ENCODE results near the gene ZNF319.

DNA sequence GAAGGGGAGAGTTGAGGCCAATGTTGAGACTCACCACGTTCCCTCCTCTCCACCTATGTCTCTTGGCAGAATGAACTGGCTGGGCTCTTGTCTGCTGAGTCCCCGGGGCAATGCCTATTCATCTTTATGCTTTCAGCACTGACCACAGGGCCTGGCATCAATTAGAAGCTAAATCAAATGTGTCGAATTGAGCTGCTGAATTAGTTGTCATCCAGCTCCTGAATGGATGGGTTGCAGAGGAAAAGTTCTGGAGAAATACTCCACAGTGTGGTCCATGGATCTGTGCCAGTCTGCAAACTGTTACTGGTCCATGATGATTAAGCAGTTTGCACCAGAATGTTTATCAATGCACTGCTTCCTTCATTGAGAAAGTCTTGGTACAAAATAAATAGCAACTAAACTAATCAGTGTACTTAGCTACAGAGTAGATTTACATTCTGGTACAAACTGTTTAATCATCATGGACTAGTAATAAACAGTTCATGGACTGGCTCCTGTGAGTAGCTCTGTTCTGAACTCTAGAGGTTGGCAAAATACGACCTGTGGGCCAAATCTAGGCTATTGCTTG lies 34.2 kb downstream of the ZNF319 start:
- TF ChIP-seq YEATS4 (CRISPR knock-in tag; IDR thresholded peaks at IDR 0.05; ENCODE audit: borderline replicate concordance) (no peak), KLF15 (CRISPR knock-in tag; IDR thresholded peaks at IDR 0.05; ENCODE audit: borderline replicate concordance) (no peak), ZNF800 (CRISPR knock-in tag; IDR thresholded peaks at IDR 0.05) (no peak), CTCF (CRISPR knock-in tag; IDR thresholded peaks at IDR 0.05) (no peak), KDM1A (CRISPR knock-in tag; IDR thresholded peaks at IDR 0.05) (no peak)
- TF ChIP-seq, protein P1, sequence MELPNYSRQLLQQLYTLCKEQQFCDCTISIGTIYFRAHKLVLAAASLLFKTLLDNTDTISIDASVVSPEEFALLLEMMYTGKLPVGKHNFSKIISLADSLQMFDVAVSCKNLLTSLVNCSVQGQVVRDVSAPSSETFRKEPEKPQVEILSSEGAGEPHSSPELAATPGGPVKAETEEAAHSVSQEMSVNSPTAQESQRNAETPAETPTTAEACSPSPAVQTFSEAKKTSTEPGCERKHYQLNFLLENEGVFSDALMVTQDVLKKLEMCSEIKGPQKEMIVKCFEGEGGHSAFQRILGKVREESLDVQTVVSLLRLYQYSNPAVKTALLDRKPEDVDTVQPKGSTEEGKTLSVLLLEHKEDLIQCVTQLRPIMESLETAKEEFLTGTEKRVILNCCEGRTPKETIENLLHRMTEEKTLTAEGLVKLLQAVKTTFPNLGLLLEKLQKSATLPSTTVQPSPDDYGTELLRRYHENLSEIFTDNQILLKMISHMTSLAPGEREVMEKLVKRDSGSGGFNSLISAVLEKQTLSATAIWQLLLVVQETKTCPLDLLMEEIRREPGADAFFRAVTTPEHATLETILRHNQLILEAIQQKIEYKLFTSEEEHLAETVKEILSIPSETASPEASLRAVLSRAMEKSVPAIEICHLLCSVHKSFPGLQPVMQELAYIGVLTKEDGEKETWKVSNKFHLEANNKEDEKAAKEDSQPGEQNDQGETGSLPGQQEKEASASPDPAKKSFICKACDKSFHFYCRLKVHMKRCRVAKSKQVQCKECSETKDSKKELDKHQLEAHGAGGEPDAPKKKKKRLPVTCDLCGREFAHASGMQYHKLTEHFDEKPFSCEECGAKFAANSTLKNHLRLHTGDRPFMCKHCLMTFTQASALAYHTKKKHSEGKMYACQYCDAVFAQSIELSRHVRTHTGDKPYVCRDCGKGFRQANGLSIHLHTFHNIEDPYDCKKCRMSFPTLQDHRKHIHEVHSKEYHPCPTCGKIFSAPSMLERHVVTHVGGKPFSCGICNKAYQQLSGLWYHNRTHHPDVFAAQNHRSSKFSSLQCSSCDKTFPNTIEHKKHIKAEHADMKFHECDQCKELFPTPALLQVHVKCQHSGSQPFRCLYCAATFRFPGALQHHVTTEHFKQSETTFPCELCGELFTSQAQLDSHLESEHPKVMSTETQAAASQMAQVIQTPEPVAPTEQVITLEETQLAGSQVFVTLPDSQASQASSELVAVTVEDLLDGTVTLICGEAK (IDR thresholded peaks at IDR 0.05), result no peak
- TF ChIP-seq, protein P1 (CRISPR knock-in tag; IDR thresholded peaks at IDR 0.05), result no peak
